NB4 (cell line): Measurements from ENCODE around the gene RAI14.

Source experiments
- DNase-seq: peaks from one replicate; pipeline ENCODE4 v3.0.0; 2010; ENCODE audit warnings: low read depth
- H3K4me3 ChIP-seq: one replicate; pipeline ENCODE4 v1.5.1; 2011; ENCODE audit warnings: mild to moderate bottlenecking, low read depth, low read length, moderate library complexity
- MYC ChIP-seq: IDR thresholded peaks from 2 replicates; pipeline ENCODE4 v1.6.1; 2011; ENCODE audit warnings: low read depth, low read length
- POLR2A ChIP-seq: IDR thresholded peaks from 2 replicates; pipeline ENCODE4 v1.6.1; 2011; ENCODE audit warnings: mild to moderate bottlenecking; ENCODE audit not compliant: insufficient read length; ENCODE audit errors: extremely low read depth
- TF ChIP-seq, protein P1 (sequence below): IDR thresholded peaks from 2 replicates; pipeline ENCODE4 v1.6.1; 2011; ENCODE audit warnings: low read depth, low read length
- TF ChIP-seq, protein P2 (sequence below): IDR thresholded peaks from one replicate; pipeline ENCODE4 v1.5.1; 2012; ENCODE audit warnings: low read depth, low read length

Gene RAI14

DNA sequence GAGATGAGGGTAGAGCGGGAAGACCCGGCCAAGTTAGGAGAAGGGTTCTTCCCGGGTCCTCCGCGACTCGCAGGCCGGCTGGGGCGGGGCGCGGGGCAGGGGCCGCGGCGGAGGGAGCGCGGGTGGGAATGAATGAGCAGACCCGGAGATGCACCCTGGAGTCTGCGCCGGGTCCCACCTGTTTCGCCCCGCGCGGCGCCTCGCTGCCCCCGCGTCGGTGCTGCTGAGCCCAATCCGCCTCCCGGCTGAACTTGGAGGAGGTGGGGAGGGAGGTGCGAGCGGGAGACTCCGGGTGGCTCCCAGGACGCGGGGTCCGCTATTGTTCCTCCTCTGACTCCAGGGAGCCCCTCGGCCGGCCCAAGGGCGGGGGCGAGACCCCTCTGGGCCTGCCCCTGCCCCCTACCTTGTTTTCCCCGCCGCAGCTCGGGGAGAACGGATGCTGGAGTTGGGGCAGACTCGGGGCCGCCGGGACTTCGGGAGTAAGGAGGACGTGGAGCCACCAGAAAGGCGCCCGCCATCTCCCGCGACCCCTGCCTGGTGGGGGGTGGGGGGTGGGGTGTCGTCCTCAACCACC, 659 bp downstream of the RAI14 start:
- no peak overlapping the region for H3K4me3 ChIP-seq
- TF ChIP-seq MYC, result no peak
- TF ChIP-seq, protein P1, sequence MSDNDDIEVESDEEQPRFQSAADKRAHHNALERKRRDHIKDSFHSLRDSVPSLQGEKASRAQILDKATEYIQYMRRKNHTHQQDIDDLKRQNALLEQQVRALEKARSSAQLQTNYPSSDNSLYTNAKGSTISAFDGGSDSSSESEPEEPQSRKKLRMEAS, result no peak
- DNase-seq, result no peak

DNA sequence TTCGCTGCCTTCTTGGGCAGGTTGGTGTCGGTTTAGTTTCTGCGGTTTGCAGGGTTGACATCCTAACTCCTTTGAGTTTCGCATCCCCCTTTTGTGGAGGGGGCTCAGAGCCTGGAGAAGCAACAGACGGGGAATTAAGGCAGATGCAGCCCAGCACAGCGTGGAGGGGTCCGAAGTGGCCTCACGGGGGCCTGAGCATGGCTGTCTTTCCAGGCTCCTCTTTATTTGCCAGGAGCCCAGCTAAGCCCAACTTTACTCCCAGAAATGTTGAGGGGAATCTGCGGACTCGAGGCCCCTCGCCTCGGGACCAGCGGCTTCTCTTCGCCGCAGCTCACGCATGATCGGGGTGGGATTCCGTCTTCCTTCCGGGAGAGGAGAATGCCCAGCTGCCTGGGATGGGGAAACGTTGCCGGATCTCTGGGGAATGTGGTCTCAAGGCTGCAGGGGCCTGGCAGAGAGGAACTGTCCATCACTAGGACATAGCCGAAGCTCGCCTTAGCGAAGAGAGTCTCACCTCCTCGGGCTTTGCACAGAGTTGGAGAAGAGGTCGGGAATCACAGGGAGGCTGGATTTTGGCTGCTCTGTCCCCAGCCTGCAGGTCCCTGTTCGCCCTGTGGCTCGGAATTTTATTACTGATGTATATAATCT, 1.3 kb downstream of the RAI14 start:
- no peak for TF ChIP-seq MYC
- no peak for TF ChIP-seq POLR2A
- TF ChIP-seq, protein P2, sequence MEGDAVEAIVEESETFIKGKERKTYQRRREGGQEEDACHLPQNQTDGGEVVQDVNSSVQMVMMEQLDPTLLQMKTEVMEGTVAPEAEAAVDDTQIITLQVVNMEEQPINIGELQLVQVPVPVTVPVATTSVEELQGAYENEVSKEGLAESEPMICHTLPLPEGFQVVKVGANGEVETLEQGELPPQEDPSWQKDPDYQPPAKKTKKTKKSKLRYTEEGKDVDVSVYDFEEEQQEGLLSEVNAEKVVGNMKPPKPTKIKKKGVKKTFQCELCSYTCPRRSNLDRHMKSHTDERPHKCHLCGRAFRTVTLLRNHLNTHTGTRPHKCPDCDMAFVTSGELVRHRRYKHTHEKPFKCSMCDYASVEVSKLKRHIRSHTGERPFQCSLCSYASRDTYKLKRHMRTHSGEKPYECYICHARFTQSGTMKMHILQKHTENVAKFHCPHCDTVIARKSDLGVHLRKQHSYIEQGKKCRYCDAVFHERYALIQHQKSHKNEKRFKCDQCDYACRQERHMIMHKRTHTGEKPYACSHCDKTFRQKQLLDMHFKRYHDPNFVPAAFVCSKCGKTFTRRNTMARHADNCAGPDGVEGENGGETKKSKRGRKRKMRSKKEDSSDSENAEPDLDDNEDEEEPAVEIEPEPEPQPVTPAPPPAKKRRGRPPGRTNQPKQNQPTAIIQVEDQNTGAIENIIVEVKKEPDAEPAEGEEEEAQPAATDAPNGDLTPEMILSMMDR, result no peak
- TF ChIP-seq, protein P1, result no peak
- DNase-seq, result no peak

DNA sequence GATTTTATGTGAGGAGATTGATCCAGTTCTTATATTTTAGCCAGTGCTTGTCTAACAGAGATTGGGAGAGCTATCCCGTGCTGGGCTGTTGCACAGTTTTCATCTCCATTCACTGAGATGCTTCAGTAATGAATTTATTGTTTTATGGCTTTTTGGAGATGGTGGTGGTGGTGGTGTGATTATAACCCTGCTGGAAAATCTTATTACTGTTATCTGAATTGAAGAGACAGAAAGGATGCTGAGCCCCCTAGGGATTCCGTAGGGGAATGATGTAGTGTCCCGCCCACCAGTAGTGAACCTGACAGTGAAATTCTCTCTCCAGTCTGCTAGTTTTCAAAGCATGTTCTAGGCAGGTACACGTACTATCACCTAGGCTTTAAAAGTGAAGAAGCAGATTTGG, 1.9 kb downstream of the RAI14 start:
- no peak for DNase-seq
- H3K4me3 ChIP-seq, result no peak overlapping the region
- TF ChIP-seq, protein P2, result no peak
- TF ChIP-seq MYC, result no peak
- no peak for TF ChIP-seq POLR2A
- TF ChIP-seq, protein P1, result no peak

More for the DNA sequence above, 1.3 kb downstream of the RAI14 start:
- no peak overlapping the region for H3K4me3 ChIP-seq

DNA sequence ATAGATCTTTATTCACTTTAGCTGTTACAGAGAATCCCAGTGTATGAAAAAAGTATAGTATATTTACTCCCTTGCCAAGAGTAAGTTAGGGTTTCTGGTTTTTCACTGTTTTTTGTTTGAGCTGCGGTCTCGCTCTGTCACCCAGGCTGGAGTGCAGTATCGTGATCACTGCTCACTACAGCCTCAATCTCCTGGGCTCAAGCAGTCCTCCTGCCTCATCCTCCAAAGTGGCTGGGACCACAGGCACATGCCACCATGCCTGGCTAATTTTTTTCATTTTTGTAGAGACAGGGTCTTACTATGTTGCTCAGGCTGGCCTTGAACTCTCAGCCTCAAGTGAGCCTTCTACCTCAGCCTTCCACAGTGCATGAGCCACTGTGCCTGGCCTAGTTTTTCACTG, 3.0 kb downstream of the RAI14 start:
- TF ChIP-seq, protein P1, result no peak
- TF ChIP-seq, protein P2, result no peak
- TF ChIP-seq MYC (no peak), POLR2A (no peak)
- DNase-seq, result no peak
- H3K4me3 ChIP-seq, result no peak overlapping the region

DNA sequence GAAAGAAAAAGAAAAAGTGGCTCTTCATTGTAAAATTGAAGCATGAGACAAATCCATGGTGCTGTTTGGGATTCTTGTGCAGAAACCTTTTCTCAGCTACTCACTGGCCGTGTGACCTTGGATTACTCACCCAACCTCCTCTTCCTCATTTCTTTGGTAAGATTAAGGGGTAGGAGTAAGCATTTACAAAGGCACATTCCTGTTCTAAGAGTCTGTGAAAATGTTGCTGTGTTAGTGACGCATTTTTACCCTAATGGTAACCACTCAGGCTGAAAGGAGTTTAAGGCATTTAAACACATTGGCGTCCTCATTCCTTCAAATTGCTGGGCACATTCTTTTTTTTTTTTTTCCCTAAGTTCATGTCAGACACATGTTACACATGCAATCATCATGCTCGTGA, 4.3 kb downstream of the RAI14 start:
- TF ChIP-seq, protein P1, result no peak
- no peak for TF ChIP-seq MYC
- no peak for TF ChIP-seq POLR2A
- TF ChIP-seq, protein P2, result no peak
- DNase-seq, result no peak

DNA sequence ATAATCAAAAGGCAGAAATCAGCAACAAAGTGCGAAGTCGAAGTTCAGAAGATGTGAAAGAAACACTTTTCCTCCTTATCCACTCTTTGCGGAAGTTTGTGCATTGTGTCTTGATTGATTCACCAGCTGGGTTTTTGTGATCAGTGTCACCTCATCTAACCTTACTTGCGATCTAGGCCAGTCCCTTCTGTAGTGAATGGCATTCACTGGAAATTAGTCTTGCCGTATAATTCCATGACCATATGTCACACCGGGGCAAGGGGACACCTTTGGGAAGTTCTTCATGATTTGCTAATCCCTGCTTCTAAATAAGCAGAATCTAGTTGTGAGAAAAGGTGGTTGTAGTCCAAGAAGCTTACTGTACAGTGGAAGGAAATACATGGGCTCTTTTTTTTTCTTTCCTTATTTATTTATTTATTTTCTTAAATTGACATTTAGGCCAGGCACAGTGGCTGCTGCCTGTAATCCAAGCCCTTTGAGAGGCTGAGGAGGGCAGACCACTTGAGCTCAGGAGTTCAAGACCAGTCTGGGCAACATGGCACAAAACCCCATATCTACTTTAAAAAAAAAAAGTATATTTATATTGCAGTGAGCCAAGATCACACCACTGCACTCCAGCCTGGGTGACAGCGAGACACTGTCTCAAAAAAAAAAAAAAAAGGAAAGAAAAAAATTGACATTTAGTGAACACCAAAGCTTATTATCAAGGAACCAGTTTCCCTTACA, 7.8 kb downstream of the RAI14 start:
- DNase-seq, result no peak

More for the DNA sequence above, 4.3 kb downstream of the RAI14 start:
- no peak overlapping the region for H3K4me3 ChIP-seq

More for the DNA sequence above, 7.8 kb downstream of the RAI14 start:
- TF ChIP-seq, protein P1, result no peak
- TF ChIP-seq, protein P2, result no peak
- no peak for TF ChIP-seq POLR2A
- TF ChIP-seq MYC, result no peak
- H3K4me3 ChIP-seq, result no peak overlapping the region
